NCI-H146 (cell line): Measurements from ENCODE around the gene REV3L.
"Not testable (repeated sequence)": the region's sequence is repeated elsewhere in the genome, so short reads cannot be mapped to it uniquely, and the experiment has no call there.

Experiments used
- DNase-seq: peaks from one replicate; lab custom pipeline; 2025; lab: John Stamatoyannopoulos, UW

REV3L gene

GRCh38 chr6:111494951-111495635 is 12.1 kb upstream of the REV3L start:
- DNase-seq, result no peak

GRCh38 chr6:111492499-111492898 is 9.5 kb upstream of the REV3L start:
- DNase-seq, result no peak

GRCh38 chr6:111490067-111490466 is 7.0 kb upstream of the REV3L start:
- DNase-seq, result no peak

- no peak for DNase-seq
Observed at GRCh38 chr6:111487661-111488060, 4.6 kb upstream of the REV3L start.

GRCh38 chr6:111486921-111487320 is 3.9 kb upstream of the REV3L start:
- DNase-seq, result no peak

GRCh38 chr6:111486475-111486874 is 3.5 kb upstream of the REV3L start:
- no peak for DNase-seq

GRCh38 chr6:111485342-111485741 is 2.3 kb upstream of the REV3L start:
- no peak for DNase-seq

GRCh38 chr6:111484633-111484930 is 1.6 kb upstream of the REV3L start:
- peak; percentile 26 for DNase-seq

GRCh38 chr6:111483736-111484632 is 966 bp upstream of the REV3L start:
- DNase-seq, result peak; percentile 97

- peak; percentile 68 for DNase-seq
Observed at GRCh38 chr6:111482188-111482958, 645 bp downstream of the REV3L start.

- DNase-seq, result no peak
Observed at GRCh38 chr6:111481836-111482187, 1.2 kb downstream of the REV3L start.

- DNase-seq, result no peak
Observed at GRCh38 chr6:111480988-111481822, 1.8 kb downstream of the REV3L start.

GRCh38 chr6:111478749-111479148 is 4.3 kb downstream of the REV3L start:
- DNase-seq, result peak; percentile 89

- DNase-seq, result no peak
Observed at GRCh38 chr6:111478064-111478476, 4.9 kb downstream of the REV3L start.

GRCh38 chr6:111477481-111477938 is 5.5 kb downstream of the REV3L start:
- DNase-seq, result peak; percentile 16

GRCh38 chr6:111476061-111476460 is 7.0 kb downstream of the REV3L start:
- not testable (repeated sequence) for DNase-seq

- no peak for DNase-seq
Observed at GRCh38 chr6:111474771-111475170, 8.2 kb downstream of the REV3L start.

GRCh38 chr6:111474106-111474505 is 8.9 kb downstream of the REV3L start:
- no peak for DNase-seq

GRCh38 chr6:111472933-111473435 is 10.0 kb downstream of the REV3L start:
- DNase-seq, result no peak

- no peak for DNase-seq
Observed at GRCh38 chr6:111471958-111472357, 11.1 kb downstream of the REV3L start.

GRCh38 chr6:111471533-111471932 is 11.5 kb downstream of the REV3L start:
- DNase-seq, result no peak

GRCh38 chr6:111470991-111471390 is 12.0 kb downstream of the REV3L start:
- no peak for DNase-seq
